ENCODE data around the gene PTPN6.

PTPN6 gene

DNA sequence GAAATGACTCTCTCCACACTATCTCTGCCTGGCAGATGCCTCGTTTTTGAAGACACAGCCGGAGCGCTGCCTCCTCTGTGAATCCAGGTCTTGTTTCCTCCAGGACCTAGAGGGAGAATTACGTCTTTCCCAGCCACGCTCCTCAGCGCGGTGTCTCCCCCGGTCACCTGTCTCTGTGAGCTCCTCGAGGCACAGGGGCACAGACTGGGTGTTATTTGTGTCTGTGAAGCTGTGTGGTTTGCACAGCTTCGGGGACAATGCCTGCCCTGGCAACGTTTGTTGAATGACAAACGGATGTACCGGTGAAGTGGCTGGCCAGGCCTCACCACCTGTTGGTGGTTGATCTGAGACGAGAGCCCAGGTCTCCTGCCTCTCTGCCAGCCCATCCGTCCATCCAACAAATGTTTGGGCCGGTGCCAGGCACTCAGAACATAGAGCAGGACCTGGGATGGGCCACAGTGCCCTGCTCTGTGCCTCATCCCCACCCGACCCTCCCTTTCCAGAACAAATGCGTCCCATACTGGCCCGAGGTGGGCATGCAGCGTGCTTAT lies 6.1 kb downstream of the PTPN6 start:
- Histone ChIP-seq H3K4me1 (ENCODE audit: control insufficient read depth, low read length) (peaks cover 87% of the 10 kb centered on the region), H3K4me2 (ENCODE audit: low read length) (no peak overlapping the region), H3K36me3 (ENCODE audit: control insufficient read depth, low read length) (no peaks in the 10 kb centered on the region), H3K9me3 (ENCODE audit: control insufficient read depth, insufficient read depth, low read length) (no peaks in the 10 kb centered on the region), H3K4me3 (ENCODE audit: low read length) (no peak overlapping the region), H3K79me2 (ENCODE audit: control insufficient read depth, low read length) (no peaks in the 10 kb centered on the region), H3K9me2 (replicated peaks; ENCODE audit: control insufficient read depth, low read length) (no peaks in the 10 kb centered on the region), H3K27ac (ENCODE audit: low read depth, low read length) (no peak overlapping the region), H3F3A (ENCODE audit: control insufficient read depth, insufficient read depth) (no peaks in the 10 kb centered on the region; the same call in 1 of the 2 replicates), H4K20me1 (ENCODE audit: control insufficient read depth, insufficient read depth, low read depth, low read length) (peaks cover 10% of the 10 kb centered on the region), H3K27me3 (ENCODE audit: control insufficient read depth, low read length) (peaks cover 85% of the 10 kb centered on the region)
- TF ChIP-seq, protein P1, sequence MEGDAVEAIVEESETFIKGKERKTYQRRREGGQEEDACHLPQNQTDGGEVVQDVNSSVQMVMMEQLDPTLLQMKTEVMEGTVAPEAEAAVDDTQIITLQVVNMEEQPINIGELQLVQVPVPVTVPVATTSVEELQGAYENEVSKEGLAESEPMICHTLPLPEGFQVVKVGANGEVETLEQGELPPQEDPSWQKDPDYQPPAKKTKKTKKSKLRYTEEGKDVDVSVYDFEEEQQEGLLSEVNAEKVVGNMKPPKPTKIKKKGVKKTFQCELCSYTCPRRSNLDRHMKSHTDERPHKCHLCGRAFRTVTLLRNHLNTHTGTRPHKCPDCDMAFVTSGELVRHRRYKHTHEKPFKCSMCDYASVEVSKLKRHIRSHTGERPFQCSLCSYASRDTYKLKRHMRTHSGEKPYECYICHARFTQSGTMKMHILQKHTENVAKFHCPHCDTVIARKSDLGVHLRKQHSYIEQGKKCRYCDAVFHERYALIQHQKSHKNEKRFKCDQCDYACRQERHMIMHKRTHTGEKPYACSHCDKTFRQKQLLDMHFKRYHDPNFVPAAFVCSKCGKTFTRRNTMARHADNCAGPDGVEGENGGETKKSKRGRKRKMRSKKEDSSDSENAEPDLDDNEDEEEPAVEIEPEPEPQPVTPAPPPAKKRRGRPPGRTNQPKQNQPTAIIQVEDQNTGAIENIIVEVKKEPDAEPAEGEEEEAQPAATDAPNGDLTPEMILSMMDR (IDR thresholded peaks at IDR 0.05; ENCODE audit: low read depth, low read length, poor library complexity, severe bottlenecking): no peak
- no peak for TF ChIP-seq EZH2phosphoT487 (IDR thresholded peaks at IDR 0.05; ENCODE audit: borderline replicate concordance, low read length)

DNA sequence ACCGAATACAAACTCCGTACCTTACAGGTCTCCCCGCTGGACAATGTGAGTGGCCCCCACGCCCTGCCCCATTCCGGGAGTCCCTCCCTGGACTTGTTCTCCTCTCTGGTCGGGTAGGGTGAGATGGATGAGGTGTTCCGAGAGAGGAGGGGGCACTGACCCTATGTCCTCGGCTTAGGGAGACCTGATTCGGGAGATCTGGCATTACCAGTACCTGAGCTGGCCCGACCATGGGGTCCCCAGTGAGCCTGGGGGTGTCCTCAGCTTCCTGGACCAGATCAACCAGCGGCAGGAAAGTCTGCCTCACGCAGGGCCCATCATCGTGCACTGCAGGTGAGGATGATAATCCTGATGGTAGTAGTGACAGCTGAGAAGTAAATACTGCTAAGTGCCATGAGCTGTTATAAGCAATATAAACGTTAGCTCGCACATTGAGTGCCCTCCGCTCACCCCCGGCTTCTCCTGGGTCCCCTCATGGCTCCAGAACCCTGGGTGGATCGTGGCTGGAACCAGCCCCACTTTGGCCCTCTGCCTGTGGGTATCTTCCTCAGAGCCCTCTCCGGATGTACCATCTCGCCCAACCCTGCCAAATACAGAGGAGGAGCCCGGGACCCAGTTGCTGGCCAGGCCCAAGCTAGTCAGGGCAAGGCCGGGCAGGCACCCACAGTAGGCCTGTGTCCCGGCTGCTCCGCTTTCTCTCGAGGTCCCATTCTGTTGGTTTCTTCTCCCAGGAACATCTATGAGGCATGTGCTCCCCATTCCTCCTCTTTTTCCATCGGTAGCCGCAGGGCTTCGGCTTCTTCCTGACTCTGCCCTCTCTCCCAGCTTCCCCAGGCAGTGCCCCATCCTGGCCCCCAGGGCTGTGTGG lies 6.8 kb downstream of the PTPN6 start:
- no peak for TF ChIP-seq EZH2phosphoT487 (IDR thresholded peaks at IDR 0.05; ENCODE audit: borderline replicate concordance, low read length)
- TF ChIP-seq, protein P1 (IDR thresholded peaks at IDR 0.05; ENCODE audit: low read depth, low read length, poor library complexity, severe bottlenecking): no peak
- H4K20me1 ChIP-seq (ENCODE audit: control insufficient read depth, insufficient read depth, low read depth, low read length): peaks cover 3% of the 10 kb centered on the region
- no peaks in the 10 kb centered on the region for H3K9me2 ChIP-seq (replicated peaks; ENCODE audit: control insufficient read depth, low read length)
- peaks cover 83% of the 10 kb centered on the region for H3K4me1 ChIP-seq (ENCODE audit: control insufficient read depth, low read length)
- H3K36me3 ChIP-seq (ENCODE audit: control insufficient read depth, low read length): no peaks in the 10 kb centered on the region
- no peaks in the 10 kb centered on the region; the same call in 1 of the 2 replicates for H3F3A ChIP-seq (ENCODE audit: control insufficient read depth, insufficient read depth)
- peaks cover 83% of the 10 kb centered on the region for H3K27me3 ChIP-seq (ENCODE audit: control insufficient read depth, low read length)
- peak overlapping the region; percentile 81 for H3K4me2 ChIP-seq (ENCODE audit: low read length)
- peak overlapping the region; percentile 59 for H3K4me3 ChIP-seq (ENCODE audit: low read length)
- H3K9me3 ChIP-seq (ENCODE audit: control insufficient read depth, insufficient read depth, low read length): no peaks in the 10 kb centered on the region
- H3K27ac ChIP-seq (ENCODE audit: low read depth, low read length): no peak overlapping the region
- H3K79me2 ChIP-seq (ENCODE audit: control insufficient read depth, low read length): no peaks in the 10 kb centered on the region

DNA sequence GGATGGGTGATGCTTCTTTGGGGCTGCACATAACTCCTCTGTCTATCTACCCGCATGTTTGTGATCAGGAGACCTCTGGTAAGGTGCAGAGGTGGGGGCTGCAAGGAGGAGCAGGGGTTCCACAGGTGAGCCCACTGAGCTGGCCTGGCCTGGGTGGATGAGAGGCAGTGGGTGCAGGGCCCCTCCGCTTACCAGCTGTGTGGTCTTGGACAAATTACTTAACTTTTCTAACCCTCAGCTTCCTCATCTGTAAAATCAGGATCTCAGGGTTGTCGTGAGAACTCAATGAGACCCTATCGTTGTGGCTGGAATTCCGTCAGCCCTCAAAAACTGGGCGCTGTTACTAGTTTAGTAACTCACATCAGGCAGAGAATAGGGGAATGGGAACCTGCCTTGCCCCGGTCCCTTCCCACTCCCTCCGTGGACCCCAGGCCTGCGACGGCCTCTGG lies 7.5 kb downstream of the PTPN6 start:
- Histone ChIP-seq H3K79me2 (ENCODE audit: control insufficient read depth, low read length) (no peaks in the 10 kb centered on the region), H3F3A (ENCODE audit: control insufficient read depth, insufficient read depth) (no peaks in the 10 kb centered on the region; the same call in 1 of the 2 replicates), H3K4me2 (ENCODE audit: low read length) (peak overlapping the region; percentile 81), H3K27me3 (ENCODE audit: control insufficient read depth, low read length) (peaks cover 80% of the 10 kb centered on the region), H3K36me3 (ENCODE audit: control insufficient read depth, low read length) (no peaks in the 10 kb centered on the region), H3K9me2 (replicated peaks; ENCODE audit: control insufficient read depth, low read length) (no peaks in the 10 kb centered on the region), H3K4me3 (ENCODE audit: low read length) (peak overlapping the region; percentile 59), H3K9me3 (ENCODE audit: control insufficient read depth, insufficient read depth, low read length) (no peaks in the 10 kb centered on the region), H3K4me1 (ENCODE audit: control insufficient read depth, low read length) (peaks cover 76% of the 10 kb centered on the region), H3K27ac (ENCODE audit: low read depth, low read length) (0 out of 2 replicates have a peak overlapping the region, but pooled peaks have one; percentile 8), H4K20me1 (ENCODE audit: control insufficient read depth, insufficient read depth, low read depth, low read length) (no peaks in the 10 kb centered on the region; the same call in none of the 2 replicates)
- TF ChIP-seq, protein P1 (IDR thresholded peaks at IDR 0.05; ENCODE audit: low read depth, low read length, poor library complexity, severe bottlenecking): no peak
- TF ChIP-seq EZH2phosphoT487 (IDR thresholded peaks at IDR 0.05; ENCODE audit: borderline replicate concordance, low read length): no peak

Data from DOHH2 (cell line).